ENCODE data around the gene COL25A1.

DNA sequence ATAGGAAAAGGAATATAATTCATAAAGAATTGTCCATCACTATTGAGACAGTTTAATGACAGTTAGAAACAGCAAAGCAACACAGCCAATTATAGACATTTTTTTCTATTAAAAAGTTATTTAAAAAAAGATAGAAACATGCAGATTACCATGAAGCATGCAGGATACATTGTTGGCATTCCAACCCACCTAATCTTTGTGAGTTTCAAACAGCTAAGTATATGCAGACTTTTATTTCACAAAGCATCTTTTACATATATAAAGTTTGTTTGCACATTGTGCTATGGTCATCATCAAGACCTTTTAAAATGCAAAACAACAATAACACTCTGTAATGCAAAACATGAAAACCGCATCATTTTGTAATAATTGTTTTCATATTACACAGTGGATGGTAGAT, 413.7 kb downstream of the COL25A1 start:
- TF ChIP-seq EZH2 (IDR thresholded peaks at IDR 0.05; ENCODE audit: insufficient read depth, low read length) (no peak), CTCF (IDR thresholded peaks at IDR 0.05; ENCODE audit: insufficient read depth, low read depth, low read length) (no peak)

Data from astrocyte (in vitro differentiated cells and primary cell).